Muscle layer of colon (tissue), 2 donors: ENCODE results near the gene HOXA7.

Experiments used
- H3K27ac ChIP-seq: one replicate; pipeline ENCODE4 v1.7.0; 2013; ENCODE audit warnings: low read depth, mild to moderate bottlenecking, low read length, moderate library complexity
- H3K27me3 ChIP-seq, 2 donors: one replicate each; pipeline ENCODE4 v1.7.0; 2013; ENCODE audit warnings: low read length in 2 of 2, mild to moderate bottlenecking in 2 of 2; ENCODE audit not compliant: insufficient read depth in 2 of 2, control insufficient read depth in 1 of 2
- H3K36me3 ChIP-seq: one replicate; pipeline ENCODE4 v1.7.0; 2013; ENCODE audit warnings: mild to moderate bottlenecking, low read length; ENCODE audit not compliant: insufficient read depth
- H3K4me1 ChIP-seq: one replicate; pipeline ENCODE4 v1.7.0; 2013; ENCODE audit warnings: mild to moderate bottlenecking, low read length; ENCODE audit not compliant: insufficient read depth
- H3K4me3 ChIP-seq, 2 donors: one replicate each; pipeline ENCODE4 v1.7.0; 2013; ENCODE audit warnings: low read length in 2 of 2, low read depth in 1 of 2, mild to moderate bottlenecking in 1 of 2, moderate library complexity in 1 of 2
- H3K9ac ChIP-seq: one replicate; pipeline ENCODE4 v1.7.0; 2013; ENCODE audit warnings: low read length
- H3K9me3 ChIP-seq: one replicate; pipeline ENCODE4 v1.7.0; 2013; ENCODE audit warnings: mild to moderate bottlenecking, low read length
- donor health status: abdominal sarcoma.
- donor health status: Adenocarcinoma of cecum.

The HOXA7 gene

DNA sequence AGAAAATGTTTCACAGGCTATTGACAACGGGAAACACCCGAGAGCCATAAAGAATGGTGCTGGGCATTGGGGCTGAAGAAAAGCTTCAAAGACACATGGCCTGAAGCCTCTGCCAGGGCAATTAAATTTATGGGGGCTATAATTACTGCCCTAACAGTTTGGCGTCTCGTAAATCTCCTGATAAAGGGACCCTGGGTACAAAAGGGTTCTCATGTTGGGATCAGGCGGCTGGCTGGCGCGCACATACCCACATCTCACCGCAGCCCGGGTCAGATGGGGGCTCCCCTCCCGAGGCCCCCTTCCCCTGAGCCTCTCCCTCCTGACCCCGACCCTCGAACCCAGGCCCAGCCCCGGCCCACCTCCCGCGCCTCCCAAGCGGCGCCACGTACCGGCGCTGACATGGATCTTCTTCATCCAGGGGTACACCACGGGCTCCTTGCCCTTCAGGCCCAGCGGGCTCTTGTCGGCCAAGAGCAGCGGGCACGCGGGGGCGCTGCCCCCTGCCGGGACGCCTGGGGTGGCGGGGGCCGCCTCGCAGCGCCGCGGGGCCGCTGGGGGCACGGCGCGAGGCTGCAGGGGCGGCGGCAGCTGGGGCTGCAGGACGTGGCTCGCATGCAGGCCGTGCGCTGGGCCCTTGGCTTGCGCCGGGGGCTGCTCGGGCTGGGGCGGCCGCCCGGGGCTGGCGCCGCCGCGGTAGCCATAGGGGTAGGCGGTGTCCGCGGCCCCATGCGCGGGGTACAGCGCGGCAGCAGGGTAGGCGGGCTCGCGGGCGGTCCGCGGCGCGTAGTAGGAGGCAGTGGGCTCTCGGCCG lies 26.5 kb downstream of the HOXA7 start:
- H3K9ac ChIP-seq = peak overlapping the region; percentile 13
- peak overlapping the region; percentile 33 to 34 for H3K4me3 ChIP-seq
- H3K36me3 ChIP-seq = no peaks in the 10 kb centered on the region
- H3K27ac ChIP-seq = peak overlapping the region; percentile 67
- peaks cover 82% of the 10 kb centered on the region for H3K4me1 ChIP-seq
- H3K27me3 ChIP-seq = no peaks in the 10 kb centered on the region
- H3K9me3 ChIP-seq = no peaks in the 10 kb centered on the region

DNA sequence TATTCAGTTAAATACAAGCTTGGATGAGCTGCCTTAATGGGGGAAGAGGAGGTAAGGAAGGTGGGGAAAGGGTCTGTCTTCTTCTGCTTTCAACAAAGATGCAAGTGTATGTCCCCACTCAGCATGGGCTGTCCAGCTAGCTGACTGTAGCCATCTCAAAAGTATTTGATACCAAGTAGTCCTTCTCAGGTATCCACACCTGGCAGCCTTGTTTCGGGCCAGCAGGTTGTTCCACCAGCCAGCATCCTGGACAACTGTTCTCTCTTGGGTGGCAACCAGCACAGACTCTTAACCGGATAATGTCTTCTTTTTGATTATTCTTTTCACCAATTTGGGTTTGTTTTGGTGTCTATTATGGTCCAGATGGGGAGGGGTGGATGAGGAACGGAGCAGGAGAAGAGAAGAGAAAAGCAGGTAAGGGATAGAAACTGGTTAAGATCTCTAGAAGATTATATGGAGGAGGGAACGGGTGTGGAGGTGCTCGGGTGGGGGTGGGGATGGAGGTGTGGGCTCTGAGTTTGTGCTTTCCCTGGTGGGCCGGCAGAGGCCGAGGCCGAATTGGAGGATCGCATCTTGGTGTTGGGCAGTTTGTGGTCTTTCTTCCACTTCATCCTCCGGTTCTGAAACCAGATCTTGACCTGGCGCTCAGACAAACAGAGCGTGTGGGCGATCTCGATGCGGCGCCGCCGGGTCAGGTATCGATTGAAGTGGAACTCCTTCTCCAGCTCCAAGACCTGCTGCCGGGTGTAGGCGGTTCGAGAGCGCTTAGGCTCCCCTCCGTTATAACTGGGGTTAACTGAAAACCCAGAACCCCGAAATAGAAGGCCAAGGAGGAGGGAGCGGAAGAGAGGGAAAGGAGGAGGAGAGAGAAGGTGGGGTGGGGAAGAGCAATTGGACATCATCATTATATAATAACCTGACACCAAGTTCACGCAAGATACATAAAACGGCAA lies 27.4 kb downstream of the HOXA7 start:
- no peaks in the 10 kb centered on the region for H3K27me3 ChIP-seq
- peak overlapping the region; percentile 13 for H3K9ac ChIP-seq
- H3K4me3 ChIP-seq = peak overlapping the region; percentile 33 to 34
- H3K27ac ChIP-seq = peak overlapping the region; percentile 61
- peaks cover 4% of the 10 kb centered on the region for H3K36me3 ChIP-seq
- no peaks in the 10 kb centered on the region for H3K9me3 ChIP-seq
- H3K4me1 ChIP-seq = peaks cover 80% of the 10 kb centered on the region

DNA sequence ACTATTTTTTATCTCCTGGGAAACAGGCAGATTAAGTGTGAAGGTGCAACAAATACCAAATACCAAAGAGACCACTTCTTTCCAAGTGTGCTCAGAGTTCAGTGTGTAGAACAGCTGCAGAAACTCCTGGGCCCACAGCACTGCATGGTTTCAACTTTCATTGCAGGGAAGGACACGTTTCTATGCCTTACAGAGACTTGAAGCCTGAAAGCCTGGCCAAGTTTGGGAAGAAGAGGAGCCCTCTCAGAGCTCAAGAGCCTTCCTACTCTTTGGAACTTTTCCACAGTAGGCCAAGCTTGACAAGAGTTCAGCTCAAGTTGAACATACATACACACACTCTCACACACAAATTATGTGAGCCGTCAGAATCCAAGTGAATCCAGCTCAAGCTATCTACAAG lies 28.4 kb downstream of the HOXA7 start:
- Histone ChIP-seq H3K9me3 (no peaks in the 10 kb centered on the region), H3K27me3 (no peaks in the 10 kb centered on the region), H3K27ac (peak overlapping the region; percentile 51), H3K9ac (no peak overlapping the region), H3K4me3 (no peak overlapping the region), H3K36me3 (peaks cover 4% of the 10 kb centered on the region), H3K4me1 (peaks cover 74% of the 10 kb centered on the region)

DNA sequence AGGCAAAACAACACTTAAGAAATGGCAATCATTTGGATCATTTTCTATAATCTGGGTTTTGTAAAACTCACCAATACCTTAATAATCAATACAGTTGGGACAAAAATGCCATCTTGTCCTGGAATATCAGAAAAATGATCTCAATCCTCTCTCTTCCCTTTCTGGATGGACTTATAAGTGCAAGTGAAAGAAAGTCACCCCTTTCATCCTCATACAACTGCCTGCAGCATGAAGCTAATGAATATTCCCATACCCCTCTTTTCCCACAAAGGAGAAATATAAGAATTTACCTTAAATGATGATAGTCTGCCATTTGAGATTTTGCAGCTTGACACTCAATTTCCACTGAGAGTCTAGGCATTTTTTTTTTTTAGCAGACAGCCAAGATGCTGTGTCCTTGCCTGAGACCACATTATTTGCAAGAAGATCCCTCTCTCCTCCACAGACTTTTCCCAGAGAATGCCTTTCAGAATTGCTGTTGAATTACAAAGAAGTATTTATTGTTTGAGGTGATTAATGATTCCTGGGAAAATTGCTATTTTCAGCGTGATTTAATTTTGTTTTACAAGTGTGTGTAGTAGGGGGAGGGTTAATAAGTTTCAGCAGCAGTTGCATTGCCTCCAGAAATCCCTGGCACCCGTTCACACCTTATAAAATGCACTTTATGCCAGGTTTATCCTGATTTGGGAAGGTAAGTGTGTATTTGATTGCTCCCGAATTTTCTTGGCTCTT lies 29.7 kb downstream of the HOXA7 start:
- Histone ChIP-seq H3K9ac (no peak overlapping the region), H3K27ac (no peak overlapping the region), H3K4me3 (no peak overlapping the region), H3K4me1 (peaks cover 64% of the 10 kb centered on the region), H3K27me3 (no peaks in the 10 kb centered on the region), H3K36me3 (peaks cover 4% of the 10 kb centered on the region), H3K9me3 (no peaks in the 10 kb centered on the region)

DNA sequence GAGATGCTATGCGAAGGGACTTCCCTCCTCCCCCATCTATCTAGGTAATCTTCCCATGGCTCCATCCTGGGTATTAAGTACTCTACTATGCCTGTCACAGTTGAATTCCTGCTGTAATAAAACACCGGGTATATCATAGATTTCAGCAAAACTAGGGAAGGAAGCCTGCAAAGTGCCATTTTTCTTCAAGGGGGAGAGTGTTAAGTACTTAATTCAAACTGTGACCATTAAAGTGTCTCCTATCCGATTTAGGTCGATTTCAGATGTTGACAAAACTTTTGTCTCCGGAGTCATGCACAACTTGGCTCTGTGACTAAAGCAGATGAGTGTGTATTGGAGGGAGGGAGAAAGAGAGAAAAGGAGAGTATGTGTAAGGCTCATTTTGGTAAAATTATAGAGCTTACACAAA lies 30.5 kb downstream of the HOXA7 start:
- Histone ChIP-seq H3K4me1 (peaks cover 63% of the 10 kb centered on the region), H3K36me3 (peaks cover 4% of the 10 kb centered on the region), H3K9me3 (no peaks in the 10 kb centered on the region), H3K4me3 (no peak overlapping the region), H3K27ac (peak overlapping the region; percentile 14), H3K9ac (no peak overlapping the region), H3K27me3 (no peaks in the 10 kb centered on the region)

DNA sequence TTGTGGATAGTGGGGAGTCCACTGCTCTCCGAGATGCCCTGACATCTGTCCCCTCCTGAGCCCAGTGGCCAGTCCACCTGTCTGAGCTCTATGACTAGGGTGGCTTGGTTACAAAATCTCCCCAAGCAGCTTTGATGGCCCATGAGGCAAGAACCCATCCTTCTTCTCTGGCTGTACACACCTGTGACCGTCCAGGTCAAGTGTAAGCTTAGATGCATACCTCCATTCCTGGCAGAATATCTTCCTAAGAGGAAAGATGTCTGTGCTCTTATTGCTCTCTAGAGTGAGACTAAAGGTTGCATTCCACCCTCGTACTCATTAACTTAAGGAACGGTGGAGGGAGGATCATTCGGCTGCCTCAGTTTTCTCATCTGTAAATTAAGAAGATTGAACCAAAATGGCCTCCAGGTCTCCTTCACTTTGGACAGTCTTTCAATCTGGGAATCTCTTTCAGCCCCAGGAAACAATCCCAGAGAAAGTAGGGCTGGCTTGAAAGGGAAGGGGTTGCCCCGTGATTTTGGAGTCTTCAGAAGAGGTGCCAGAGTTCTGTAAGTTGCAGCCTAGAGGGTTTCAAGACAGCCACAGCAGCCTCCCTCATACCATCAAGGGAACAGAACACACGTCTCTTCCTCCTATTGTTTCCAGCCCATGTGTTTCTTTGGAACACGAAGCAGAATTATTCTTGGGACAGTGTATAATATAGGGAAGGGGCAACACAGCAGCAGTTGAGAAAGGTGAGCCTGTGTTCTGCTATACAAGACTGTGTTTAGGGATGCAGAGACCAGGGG lies 31.4 kb downstream of the HOXA7 start:
- Histone ChIP-seq H3K4me3 (no peak overlapping the region), H3K9me3 (no peaks in the 10 kb centered on the region), H3K27ac (peak overlapping the region; percentile 61), H3K27me3 (no peaks in the 10 kb centered on the region), H3K36me3 (peaks cover 4% of the 10 kb centered on the region), H3K9ac (no peak overlapping the region), H3K4me1 (peaks cover 72% of the 10 kb centered on the region)

DNA sequence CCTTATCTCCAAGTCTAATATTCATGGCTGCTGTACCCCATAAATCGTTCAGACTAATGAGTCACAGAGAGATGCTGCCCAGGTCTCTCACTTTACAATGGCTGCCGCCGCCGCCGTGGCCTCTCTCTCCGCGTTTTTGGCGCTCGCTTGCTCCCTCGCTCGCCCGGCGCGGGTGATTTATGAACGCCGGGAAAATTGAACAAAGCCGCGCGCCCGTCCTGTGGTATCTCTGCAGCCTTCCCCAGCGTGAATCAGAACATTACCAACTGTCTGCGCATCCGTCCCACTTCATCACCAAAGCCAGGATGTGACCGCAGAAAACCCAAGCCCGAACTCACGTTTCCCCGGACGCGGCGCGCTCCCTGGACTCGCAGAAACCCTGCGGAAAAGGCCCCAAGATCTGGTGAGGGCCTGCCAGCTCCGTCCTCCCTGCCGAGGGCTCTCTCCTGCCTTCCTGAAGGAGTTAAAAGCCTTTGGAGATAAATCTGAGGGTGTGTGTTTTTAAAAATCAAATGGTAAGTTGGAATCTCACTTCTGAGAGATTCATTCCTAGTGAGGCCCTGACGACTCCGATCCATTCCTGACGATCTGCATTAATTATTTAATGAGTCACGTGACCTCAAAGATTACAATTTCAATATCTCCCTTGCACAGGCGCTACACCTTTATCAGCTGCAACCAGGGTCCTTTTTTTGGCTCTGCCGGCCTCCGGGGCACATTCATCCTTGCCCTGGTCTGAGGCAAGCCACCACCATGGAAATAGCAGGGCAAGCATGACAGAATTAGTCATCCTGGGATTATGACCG lies 32.2 kb downstream of the HOXA7 start:
- H3K4me1 ChIP-seq = peaks cover 73% of the 10 kb centered on the region
- peaks cover 8% of the 10 kb centered on the region for H3K36me3 ChIP-seq
- peak overlapping the region; percentile 61 for H3K27ac ChIP-seq
- peak overlapping the region in 1 of 2 donors; percentile 33 for H3K4me3 ChIP-seq
- no peaks in the 10 kb centered on the region for H3K9me3 ChIP-seq
- no peaks in the 10 kb centered on the region for H3K27me3 ChIP-seq
- H3K9ac ChIP-seq = no peak overlapping the region

DNA sequence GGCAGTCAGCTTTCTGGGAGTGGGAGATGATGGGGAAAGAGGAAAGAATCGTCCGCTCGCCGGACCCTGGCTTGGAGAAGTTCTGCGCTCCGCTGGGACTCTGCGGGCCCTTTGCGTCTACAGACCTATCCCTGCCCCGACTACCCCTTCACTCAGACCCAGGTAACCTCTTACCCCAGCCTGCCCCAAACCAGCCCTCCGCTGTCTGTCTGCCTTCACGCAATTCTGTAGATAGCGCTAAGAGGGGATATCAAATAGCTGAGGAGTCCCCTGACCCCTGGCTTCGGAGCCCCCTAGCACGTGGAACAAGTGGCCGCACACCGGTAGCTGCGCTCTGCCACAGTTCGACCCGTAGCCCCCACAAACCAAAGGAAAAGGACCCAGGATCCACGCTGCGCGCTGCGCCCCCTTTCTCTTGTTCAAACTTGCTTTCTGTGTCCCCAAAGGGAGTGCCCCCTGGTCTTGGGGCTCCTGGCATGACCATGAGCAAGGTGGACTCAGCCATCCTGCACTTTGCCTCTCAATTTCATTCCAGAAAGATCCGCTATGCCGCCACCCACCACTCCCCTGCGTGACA lies 32.9 kb downstream of the HOXA7 start:
- Histone ChIP-seq H3K9ac (no peak overlapping the region), H3K4me1 (peaks cover 70% of the 10 kb centered on the region), H3K27ac (peak overlapping the region; percentile 53), H3K36me3 (peaks cover 10% of the 10 kb centered on the region), H3K27me3 (no peaks in the 10 kb centered on the region), H3K9me3 (no peaks in the 10 kb centered on the region), H3K4me3 (peak overlapping the region in 1 of 2 donors; percentile 33)

DNA sequence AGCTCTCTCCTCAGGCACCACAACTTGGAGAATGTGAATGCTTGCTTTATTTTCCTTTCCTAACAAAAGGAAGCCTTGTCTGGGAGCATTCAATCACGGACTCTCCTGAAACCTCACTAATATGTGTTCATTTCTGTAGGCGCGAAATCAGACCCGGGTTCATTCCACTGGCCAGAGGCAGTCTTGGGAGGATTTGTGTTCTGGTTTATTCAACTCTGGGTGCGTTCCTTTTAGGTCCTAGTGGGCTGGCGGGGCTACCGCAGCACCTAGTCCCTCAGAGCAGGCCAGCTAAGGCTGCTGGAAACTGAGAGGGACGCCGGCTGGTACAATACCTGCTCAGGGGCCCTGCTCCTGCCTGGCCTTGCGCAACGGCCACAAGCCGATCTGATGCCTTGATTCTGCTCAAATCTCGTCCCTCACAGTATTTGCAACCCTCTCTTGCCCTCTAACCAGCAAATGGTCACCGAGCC lies 33.4 kb downstream of the HOXA7 start:
- peaks cover 10% of the 10 kb centered on the region for H3K36me3 ChIP-seq
- H3K4me1 ChIP-seq = peaks cover 69% of the 10 kb centered on the region
- H3K9ac ChIP-seq = no peak overlapping the region
- peak overlapping the region; percentile 53 for H3K27ac ChIP-seq
- no peaks in the 10 kb centered on the region for H3K9me3 ChIP-seq
- H3K27me3 ChIP-seq = no peaks in the 10 kb centered on the region
- peak overlapping the region in 1 of 2 donors; percentile 8 for H3K4me3 ChIP-seq
